Stimulated activated naive CD8-positive, alpha-beta T cell treated with anti-CD3 and anti-CD28 coated beads, Interleukin-15, Interleukin-2, amounts not matched to agents 100 U/mL and 50 U/mL, for 24 hours (primary cell): Measurements from ENCODE around the gene FOXF2.
A peak's percentile ranks its signal among the peaks of the same experiment; 100 is the strongest.

Experiments
- ATAC-seq: fragments of 150-1000 bp; cut with Tn5 transposase; one replicate; pipeline ENCODE4 v1.10.0; 2021
- DNase-seq: peaks from one replicate; pipeline ENCODE4 v3.0.0; 2021

The FOXF2 gene

DNA sequence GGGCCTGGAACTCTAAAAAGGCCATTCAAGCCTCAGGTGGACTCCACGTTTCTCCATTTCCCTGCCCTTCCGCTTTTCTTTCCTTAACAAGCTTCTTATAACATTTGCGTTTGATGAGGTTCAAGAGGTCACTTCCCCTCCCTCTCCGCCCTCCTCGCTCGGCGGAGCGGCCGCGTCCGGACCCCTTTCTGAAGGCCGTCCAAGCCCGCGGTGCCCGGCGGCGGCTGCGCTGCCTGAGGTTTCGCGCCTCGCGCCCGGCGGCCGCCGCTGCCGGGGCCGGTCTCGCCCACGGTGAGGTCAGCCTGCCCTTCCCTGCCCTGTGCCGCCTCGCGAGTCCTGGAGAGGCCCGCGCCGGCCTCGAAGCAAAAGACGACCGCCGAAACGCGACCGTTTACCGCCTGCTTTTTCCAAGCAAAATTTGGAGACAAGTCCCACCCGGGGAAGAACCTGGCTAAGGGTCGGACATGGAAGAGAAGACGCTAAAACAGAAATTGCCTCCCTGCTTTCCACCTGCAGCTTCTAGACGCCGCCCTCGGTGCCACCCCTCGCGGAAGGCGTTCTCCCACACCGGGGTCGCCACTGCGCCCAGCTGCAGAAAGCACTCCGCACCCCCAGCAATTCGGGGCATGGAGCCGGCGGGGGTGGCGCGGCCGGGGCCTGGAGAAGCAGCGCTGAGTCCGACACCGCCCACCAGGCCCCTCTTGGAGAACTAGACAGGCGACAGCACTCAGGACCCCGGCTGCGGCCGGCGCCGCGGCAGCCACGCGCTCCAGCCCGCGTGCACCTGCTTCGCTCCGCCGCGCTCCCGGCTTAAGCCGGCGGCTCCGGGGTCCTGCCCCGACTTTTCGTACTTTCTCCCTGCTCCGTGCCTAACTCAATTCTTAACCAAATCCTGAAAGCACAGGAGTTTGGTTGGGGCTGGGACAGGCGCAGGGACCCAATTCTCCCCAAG, 11.0 kb upstream of the FOXF2 start:
- ATAC-seq = no peak
- no peak for DNase-seq

DNA sequence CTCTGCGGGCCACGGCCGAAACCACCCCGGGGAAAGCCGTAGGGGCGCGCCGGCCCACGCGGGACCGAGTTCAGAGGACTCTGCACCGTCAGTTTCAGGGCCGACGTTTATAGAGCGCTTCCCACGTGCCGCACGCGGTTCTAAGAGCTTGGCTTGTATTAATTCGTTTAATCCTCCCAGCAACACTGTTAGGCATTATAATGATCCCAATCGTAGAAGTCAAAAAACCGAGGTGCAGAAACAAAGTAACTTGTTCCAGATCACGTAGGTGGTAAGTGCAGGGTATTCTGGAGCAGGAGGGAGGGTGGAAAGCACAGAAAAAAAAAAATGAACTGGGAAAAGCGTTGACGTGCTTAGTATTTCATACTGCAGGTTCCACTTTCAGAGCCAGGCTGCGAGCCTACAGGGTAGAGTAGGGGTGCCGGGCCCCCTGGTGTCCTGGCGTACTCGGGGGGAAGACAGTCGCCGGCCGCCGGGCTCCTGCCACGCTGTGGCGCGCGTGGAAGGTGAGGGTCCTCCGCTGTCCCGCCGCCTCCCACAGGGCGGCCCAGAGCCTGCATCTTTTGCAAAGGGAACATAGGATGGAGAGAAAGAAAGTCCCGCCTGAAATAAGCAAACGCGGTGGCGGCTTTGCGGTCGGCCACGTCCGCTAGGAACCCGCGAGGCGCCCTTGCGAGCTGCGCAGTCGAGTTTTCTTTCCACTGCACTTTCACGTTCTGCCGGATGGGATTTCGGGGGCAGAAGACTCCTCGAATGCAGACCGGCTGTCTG, 10.2 kb upstream of the FOXF2 start:
- DNase-seq (no peak), ATAC-seq (no peak)

DNA sequence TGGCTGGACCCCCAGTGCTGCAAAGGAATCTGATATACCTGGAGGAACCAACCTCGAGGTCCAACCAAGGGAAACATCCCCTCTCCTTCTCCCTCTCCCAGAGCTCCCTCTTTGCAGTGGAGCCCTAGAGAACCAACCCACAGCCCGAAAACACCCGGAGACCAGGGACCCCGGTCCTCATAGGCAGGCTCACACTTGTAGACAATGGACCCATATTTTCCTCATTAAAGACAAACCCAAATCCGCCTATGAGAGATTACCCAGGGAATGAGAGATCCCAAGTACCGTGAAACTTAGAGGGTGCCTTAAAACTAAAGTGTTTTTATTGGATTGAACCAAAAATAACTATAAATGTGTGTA, 9.6 kb upstream of the FOXF2 start:
- DNase-seq = no peak
- ATAC-seq = no peak

DNA sequence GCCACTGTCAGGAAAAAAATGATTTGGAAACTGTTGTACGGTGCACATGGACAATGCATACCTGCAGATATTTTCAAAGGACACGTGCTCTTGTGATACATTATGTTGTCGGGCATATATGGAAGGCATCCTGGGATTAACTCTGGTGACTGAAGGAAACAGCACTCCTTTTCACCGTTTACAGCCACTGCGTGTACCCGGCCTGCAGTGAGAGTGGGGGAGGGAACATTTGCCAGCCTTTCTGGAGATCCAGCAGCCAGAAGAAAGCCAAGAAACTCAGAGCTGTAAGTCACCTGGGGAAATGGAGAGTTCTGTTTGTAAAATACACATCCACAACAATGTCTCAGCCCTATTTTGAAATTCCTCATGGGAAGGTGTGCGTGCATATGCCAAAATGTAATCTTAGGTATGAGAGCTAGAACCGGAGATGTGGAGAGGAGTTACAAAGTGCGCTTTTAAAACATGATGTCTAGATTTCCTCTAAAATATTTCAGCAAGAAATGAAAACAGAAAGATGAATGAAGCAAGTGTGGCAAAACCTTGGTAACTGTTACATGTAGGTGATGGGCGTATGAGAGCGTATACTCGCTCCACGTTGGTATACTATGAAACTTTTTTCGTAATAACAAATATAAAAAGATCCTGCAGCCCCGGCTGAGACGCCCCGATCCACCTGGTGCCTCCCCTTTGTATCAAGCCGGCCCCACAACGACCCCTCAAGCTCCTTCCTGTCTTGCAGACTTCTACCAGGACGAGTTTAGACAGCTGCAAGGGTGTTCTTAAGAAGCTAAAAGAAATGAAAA, 8.6 kb upstream of the FOXF2 start:
- ATAC-seq = no peak
- DNase-seq = no peak

DNA sequence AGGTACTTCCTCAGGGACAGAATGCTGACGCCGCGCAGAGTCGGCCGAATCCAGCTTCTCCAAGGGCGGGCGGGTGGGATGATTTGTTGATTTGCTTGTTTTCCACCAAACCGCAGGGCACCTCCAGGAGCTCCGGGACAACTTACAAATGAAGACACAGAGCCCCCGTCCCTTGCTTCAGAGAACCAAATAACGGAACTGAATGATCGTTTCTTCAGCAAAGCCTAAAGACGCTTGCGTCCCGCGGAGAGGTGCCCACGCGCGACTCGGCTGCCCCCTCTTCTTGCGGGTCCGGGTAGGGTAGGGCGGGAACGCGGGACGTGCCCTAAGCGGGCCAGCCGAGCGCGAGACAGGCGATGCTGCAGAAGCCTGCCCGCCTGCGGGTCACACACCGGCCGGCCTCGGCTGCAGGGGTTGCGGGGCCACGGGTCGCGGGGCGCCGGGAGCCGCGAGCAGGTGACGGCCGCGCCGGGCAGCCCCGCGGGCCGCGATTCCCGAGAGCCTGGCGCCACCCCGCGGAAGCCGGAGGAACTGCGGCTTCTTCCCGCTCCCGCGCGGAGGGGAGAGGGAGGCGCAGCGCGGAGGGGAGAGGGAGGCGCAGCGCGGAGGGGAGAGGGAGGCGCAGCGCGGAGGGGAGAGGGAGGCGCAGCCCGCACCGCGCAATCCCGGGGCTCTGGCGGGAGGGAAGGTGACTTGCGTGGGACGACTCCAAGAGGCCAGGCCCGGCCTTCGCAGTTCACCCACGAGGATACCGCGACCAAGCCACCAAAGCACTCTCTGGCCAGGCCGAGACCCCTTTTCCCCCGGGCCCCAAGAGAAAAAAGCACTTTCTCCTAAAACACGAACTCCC, 7.7 kb upstream of the FOXF2 start:
- peak; percentile 62 for ATAC-seq
- peak; percentile 77 for DNase-seq

DNA sequence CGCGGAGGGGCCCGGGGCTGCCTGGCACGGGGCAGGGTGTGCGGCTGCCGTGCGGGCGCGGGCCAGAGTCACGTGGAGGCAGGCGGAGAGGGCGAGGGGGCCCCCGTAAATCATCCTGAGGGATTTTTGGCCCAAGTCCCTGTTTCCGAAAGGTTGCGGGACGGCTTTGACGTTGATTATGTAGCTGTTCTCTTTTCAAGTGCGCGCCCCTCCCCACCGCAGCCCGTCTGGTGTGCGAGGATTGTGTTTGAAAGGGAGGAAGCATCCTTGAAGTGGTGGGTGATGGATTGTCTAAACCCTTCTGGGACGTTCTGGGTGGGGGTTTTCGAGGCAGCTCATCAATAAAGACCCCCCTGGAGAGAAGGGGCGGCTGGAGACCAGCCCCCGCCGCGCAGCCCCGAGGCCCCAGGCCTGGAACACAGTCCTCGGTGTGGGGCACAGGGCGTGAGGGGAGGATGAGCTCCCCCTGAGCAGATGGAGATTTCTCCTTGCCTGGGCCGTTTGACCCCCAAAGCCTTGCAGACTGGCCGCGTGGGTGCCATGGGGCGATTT, 7.0 kb upstream of the FOXF2 start:
- DNase-seq (no peak), ATAC-seq (no peak)

DNA sequence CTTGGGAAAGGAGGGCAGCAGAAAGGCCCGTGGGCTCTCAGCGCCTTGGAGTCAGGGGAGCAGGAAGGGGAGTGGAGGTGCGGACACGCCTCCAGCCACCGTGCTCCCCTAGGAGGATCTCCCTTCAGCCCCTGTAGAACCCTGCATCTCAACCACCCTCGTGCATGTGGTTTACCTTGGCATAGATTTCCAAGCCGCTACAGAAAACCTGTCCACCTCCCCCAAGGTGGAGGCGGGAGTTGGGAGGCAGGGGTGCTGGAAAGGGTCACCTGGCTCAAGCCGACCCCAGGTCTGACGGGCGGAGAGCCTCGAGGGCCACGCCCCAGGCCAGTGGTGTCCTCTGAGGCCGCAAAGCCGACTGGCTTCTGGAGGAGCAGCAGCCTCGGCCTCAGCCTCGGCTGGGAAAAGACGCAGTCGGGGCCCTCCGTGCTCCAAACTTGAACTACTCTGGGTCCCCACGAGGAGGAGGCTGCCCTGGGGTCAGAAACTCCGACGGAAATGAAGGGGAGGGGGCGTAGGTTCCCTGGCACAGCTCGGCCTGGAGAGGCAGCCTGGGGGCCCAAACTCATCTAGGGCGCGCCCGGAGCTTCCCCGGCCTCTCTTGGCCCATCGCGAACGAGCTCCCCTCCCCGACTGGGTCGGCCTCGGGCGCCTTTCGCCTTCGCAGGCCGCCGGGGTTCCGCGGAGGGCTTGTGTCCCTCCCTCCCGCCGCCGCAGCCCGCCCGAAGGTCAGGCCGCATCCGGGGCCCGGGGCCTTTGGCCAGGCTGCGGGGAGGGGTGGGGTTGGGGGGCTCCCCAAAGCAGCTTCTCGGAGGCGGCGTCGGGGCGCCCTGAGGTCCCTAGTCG, 6.3 kb upstream of the FOXF2 start:
- DNase-seq (no peak), ATAC-seq (no peak)

DNA sequence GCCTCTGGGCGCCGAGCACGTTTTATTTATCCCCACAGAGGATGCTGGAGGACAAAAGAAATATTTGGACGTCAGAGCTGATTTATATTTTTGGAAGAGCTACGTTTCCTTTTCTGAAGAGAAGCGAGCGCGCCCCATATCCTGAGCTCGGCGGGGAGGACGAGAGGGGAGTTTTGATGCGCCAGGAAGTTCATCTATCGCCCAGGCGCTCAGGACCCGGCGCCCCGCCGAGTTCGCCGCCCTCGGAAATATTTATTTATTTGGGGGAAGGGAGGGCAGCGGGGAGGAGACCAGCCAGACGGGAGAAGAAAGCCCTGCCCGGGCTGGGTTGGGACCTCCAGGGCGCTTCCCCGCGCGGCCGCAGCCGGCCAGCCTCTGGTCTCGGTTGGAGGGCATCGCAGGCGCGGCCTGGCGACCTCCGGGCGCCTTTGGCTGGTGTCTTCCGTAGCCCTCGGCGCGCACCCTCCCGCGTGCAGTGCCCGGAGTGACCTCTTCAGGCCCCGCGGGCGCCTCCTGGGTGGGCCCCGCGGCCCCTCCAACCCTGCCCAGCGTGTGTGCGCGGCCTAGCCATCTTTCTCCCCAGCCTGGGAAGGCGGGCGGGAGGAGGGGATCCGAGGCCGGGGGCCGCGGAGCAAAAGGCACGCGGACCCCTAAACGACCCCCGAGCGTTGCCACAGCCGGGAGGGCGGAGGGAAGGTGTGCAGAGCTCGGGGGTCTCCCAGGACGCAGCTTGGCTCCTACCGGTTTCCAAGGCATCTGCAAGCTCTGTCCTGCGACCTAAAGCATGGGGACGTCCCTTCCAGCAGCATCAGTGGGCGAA, 5.4 kb upstream of the FOXF2 start:
- no peak for DNase-seq
- ATAC-seq = no peak

DNA sequence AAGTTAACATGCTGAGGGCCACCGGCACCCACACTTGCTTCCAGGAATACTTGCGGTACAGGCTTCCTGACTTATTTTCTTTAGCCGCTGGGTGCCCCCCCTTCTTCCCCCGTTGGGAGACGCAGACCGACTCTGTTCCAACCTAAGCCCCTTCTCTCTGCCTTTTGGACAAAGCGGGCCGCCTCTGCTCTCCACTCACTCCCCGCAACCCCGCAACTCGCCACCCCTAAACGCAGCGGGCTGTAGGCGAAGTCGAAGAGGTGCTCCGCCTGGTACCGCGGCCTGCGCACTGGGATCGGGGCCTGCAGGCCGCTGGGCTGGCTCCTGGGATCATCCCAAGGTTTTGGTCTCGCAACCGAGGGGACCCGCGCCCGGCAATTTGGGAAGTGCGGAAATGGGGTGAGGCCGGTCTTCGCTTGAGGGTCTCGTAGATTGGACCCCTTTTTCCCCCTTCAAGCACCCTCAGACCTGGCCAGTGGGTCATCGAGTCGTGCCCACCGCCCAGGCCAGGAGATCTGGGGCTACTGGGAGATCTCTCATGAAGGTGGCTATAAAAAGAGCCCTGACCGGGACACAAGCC, 4.7 kb upstream of the FOXF2 start:
- DNase-seq (no peak), ATAC-seq (no peak)

DNA sequence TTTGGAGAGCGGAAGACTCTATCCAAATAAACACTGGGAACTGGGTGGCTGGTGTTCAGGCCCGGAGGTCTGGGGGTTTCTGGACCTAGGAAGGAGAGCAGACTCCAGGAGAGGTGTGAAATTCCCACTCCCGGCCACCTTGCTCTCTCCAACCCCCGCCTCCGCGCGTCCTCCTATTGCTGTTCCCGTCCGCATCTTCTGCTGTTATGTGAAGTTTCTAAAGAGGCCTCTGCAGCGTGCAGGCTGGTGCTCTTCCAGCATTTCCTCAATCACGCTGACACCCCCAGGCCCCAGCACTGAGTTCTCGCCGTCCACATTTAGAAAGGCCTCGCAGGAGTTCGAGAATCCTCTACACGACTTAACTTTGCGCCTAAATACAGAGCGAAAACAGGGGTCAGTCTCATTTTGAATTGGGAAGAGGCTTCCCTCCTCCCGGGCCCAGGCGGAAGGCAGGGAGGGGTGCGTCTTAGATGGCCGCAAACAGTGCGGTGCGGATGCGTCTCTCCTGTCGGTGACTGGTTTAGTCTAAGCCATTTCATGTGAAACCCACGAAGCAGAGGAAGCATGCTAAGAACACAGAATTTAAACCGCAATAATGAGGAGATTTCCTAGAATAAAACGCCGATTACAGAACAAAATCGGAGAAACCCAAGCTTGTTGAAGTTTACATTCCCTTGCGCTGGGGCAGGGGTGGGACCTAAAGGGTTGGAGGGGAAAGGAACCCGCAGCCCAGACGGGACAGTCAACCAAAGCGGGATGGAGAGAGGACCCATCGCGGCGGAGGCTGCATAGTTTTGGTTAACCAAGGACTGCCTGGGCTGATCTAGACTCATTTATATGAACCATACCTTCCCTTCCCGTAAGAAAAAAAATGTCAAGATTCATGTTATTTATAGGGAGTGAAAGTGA, 4.0 kb upstream of the FOXF2 start:
- DNase-seq (no peak), ATAC-seq (no peak)

DNA sequence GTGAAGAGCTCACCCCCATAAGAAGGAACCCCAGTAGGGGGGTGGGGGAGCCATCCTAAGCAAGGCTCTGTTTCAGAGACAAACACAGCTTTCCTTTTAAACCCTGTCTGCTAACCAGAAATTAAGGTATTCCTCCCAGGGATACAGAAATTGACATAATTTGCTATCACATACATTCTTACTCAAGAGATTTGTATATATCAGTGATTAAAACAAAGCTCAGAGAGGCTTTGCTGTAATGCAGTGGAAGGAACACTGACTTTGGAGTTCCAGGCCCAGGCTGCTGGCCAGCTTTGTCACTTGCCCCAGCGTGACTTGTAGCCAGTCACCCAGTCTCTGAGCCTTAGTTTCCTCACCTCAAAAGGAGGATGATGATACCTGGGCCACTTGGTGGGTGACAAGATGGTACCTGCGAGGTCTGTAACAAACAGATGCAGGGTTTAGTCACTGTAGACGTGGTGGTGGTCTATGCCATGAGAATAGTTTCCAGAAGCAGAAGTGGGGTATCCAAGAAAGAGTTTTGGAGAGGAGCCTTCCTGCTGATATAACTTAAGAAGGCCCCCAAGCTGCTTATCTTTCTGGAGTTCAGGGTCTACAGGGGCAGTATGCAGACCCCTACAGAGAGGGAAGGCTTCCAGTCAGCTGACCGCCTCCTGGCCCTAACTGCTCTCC, 3.2 kb upstream of the FOXF2 start:
- DNase-seq (no peak), ATAC-seq (no peak)

DNA sequence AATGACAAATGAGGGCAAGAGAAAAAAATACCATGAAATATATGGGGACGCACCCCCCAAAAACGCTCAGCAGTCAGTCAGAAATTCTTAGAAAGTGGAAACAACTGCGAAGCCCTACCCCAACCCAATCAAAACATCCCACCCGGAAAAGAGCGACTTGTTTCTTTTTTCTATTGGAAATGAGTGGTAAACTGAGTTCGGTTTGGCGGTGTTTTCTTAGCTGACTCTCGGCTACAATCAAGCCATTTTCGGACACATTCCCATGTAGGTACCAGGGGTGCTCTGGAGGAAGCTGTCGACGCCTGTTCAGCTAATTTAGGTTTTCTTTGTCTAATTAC, 1.9 kb upstream of the FOXF2 start:
- no peak for ATAC-seq

DNA sequence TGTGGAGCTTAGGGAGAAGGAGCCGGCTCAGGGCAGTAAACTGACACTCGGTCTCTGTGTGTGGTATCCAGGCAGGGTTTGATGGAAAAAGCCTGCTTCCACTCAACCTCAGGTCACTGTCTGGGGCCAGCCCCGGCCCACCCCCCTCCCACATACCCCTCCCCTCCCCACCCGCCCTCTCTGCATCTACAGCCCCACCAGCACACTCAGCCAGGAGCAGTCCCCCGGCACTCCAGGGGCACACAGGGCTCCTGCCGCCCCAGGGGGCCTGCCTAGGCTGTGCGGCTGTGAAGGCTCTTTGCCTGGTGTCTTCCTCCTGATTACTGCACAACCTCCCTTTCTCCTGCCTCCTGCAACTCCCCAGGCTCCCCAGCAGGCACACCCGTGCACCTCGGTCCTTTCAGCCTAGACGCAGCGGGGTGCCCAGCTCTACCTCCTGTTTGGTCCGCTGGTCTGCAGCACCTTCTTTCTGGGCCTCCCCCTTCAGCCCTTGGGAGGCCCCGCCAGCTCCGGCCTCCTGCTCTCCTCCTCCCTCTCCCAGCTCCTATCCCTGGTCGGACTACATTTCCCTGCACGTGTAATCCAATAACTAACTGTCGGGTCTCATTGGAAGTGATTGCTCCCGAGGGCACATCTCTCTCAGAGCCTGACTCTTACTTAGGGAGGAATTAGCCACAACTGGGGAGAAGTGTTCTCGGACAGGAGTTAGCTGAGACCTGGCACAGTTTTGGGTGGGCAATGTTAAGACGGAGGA, 1.3 kb upstream of the FOXF2 start:
- ATAC-seq (no peak), DNase-seq (no peak)

More for the DNA sequence above, 1.9 kb upstream of the FOXF2 start:
- no peak for DNase-seq

DNA sequence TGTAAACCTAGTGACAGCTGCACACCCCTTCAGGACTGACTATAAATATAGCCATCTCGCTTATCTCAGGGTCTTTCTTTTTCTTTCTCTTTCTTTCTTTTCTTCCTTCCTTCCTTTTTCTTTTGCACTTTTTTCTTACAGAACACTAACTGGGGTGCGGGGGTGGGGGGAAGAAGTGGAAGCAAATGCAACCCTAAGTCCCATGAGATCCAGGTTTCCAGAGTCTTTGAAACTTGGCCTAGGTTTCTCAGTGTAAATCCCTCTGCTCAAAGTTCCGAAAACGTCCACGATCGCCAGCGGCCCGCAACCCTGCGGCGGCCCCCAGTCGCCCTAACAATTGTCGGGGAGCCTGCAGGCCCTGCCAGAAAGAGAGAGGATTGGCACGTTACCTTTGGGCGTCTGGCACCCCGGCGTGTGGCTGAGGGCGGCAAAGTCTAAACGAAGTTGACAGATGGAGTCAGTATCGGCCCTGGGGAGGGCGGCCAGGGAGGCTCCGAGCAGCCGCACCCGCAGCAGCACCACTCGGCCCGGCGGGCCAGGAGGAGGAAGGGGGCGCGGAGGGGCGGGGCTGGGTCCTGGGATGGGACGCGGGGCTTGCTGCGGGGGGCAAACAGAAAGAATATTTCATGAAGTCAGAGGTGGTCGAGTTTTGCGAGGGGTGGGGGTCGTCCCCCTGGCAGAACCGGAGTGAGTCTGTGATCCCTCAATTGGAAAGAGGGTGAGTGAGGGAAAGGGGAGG, 577 bp upstream of the FOXF2 start:
- ATAC-seq (no peak), DNase-seq (no peak)

DNA sequence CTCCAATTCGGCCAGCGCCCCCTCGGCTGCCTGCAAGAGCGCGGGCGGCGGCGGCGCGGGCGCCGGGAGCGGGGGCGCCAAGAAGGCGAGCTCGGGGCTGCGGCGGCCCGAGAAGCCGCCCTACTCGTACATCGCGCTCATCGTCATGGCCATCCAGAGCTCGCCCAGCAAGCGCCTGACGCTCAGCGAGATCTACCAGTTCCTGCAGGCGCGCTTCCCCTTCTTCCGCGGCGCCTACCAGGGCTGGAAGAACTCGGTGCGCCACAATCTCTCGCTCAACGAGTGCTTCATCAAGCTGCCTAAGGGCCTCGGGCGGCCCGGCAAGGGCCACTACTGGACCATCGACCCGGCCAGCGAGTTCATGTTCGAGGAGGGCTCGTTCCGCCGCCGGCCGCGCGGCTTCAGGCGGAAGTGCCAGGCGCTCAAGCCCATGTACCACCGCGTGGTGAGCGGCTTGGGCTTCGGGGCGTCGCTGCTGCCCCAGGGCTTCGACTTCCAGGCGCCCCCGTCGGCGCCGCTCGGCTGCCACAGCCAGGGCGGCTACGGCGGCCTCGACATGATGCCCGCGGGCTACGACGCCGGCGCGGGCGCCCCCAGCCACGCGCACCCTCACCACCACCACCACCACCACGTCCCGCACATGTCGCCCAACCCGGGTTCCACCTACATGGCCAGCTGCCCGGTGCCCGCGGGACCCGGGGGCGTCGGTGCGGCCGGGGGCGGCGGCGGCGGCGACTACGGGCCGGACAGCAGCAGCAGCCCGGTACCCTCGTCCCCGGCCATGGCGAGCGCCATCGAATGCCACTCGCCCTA, 963 bp downstream of the FOXF2 start:
- no peak for DNase-seq
- ATAC-seq = no peak
